Measurements from ENCODE around the gene NACA2.

DNA sequence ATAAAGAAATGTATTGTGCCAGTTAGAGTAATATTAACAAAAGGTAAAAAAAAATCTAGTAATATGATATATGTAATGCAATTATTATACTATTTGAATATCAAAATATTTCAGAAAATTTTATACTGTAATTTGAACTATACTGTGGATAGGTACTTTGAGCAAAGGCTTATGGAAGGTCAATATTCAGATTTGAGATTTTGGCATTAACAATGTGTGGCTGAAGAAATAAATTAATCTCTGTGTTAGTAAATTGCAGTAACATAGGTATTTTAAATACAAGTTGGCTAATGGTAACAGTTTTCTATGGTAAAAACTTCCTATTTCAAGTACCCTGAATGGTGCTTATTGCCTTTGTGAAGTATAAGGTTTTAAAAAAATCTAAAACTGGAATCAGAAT is 23.2 kb upstream of the NACA2 start:
- TF ChIP-seq, protein P1, sequence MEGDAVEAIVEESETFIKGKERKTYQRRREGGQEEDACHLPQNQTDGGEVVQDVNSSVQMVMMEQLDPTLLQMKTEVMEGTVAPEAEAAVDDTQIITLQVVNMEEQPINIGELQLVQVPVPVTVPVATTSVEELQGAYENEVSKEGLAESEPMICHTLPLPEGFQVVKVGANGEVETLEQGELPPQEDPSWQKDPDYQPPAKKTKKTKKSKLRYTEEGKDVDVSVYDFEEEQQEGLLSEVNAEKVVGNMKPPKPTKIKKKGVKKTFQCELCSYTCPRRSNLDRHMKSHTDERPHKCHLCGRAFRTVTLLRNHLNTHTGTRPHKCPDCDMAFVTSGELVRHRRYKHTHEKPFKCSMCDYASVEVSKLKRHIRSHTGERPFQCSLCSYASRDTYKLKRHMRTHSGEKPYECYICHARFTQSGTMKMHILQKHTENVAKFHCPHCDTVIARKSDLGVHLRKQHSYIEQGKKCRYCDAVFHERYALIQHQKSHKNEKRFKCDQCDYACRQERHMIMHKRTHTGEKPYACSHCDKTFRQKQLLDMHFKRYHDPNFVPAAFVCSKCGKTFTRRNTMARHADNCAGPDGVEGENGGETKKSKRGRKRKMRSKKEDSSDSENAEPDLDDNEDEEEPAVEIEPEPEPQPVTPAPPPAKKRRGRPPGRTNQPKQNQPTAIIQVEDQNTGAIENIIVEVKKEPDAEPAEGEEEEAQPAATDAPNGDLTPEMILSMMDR (IDR thresholded peaks at IDR 0.05): no peak
- no peak for TF ChIP-seq EZH2 (IDR thresholded peaks at IDR 0.05; ENCODE audit: borderline replicate concordance, insufficient read depth, low read depth, low read length, poor library complexity, severe bottlenecking)

All from B cell (primary cell).